Adrenal gland (tissue), 12 donors: ENCODE results near the gene CD207. TPM values are rescaled to one million over a fixed set of nuclear protein-coding genes. Genes with fewer than 3 reads are reported as not detected.

ENCODE experiments used
- DNase-seq, 7 donors: peaks; one replicate each; pipeline ENCODE4 v3.0.0-alpha.2; 2019 to 2020
- H3K27ac ChIP-seq, 5 donors: fragments of 200-600 bp; sonication (generic) in 4 of 5; 1 replicate in 3 of 5; 2 replicates in 2 of 5; pipeline versions ENCODE4 v1.5.1 to v1.8.0; 2016 to 2020; ENCODE audit warnings: mild to moderate bottlenecking in 1 of 5
- H3K27me3 ChIP-seq: fragments of 200-600 bp; 2 replicates; pipeline ENCODE4 v1.8.0; 2021
- H3K36me3 ChIP-seq, 2 donors: fragments of 200-600 bp; replicated peaks in 1 of 2; 1 replicate in 1 of 2; 2 replicates in 1 of 2; pipeline versions ENCODE4 v1.5.1 to v1.8.0; 2018 to 2022
- H3K4me1 ChIP-seq, 2 donors: fragments of 200-600 bp; replicated peaks in 1 of 2; 1 replicate in 1 of 2; 2 replicates in 1 of 2; pipeline versions ENCODE4 v1.5.1 to v1.8.0; 2018 to 2021
- H3K4me3 ChIP-seq, 4 donors: fragments of 200-600 bp; sonication (generic) in 3 of 4; one replicate each; pipeline ENCODE4 v1.5.1; 2016 to 2018
- H3K9me3 ChIP-seq, 3 donors: fragments of 200-600 bp; sonication (generic) in 1 of 3; replicated peaks in 1 of 3; 1 replicate in 2 of 3; 2 replicates in 1 of 3; pipeline versions ENCODE4 v1.5.1 to v1.8.0; 2016 to 2021
- CTCF ChIP-seq, 6 experiments: fragments of 450-650 bp in 4 of 6; fragments of 200-600 bp in 2 of 6; sonication (generic) in 1 of 6; IDR thresholded peaks; 1 replicate in 5 of 6; 2 replicates in 1 of 6; pipeline versions ENCODE4 v1.5.1 to v1.8.0; 2016 to 2021; ENCODE audit warnings: antibody characterized with exemption in 6 of 6, mild to moderate bottlenecking in 2 of 6, moderate library complexity in 1 of 6
- POLR2A ChIP-seq, 2 donors: fragments of 450-650 bp; IDR thresholded peaks; one replicate each; pipeline ENCODE4 v1.6.1; 2017; ENCODE audit warnings: antibody characterized with exemption in 2 of 2, mild to moderate bottlenecking in 2 of 2, moderate library complexity in 1 of 2
- WGBS, 4 donors: extraction: QIAGEN DNeasy Blood & Tissue Kit in 2 of 4; methylation state at CpG; one replicate each; pipeline versions ENCODE4 v1.1.5 to v1.1.7; 2013 to 2017; 5-methylcytosine and 5-hydroxymethylcytosine counted together
- intact Hi-C, 2 donors: fragments of 100-400 bp; cut with DNase I; formaldehyde crosslinking; loops; one replicate each; pipeline versions ENCODE4 v1.14.1 to v1.15.0; 2022 to 2023
- polyA plus RNA-seq, 3 donors: library from polyadenylated mRNA; stranded (reverse); fragments of 200-250 nt in 2 of 3; fragments of 350-450 nt in 1 of 3; fragmentation: Illumina TruSeq in 1 of 3; extraction: RNeasy Lipid Tissue Mini Kit (QIAGEN cat#74804) in 1 of 3; gene quantifications; one replicate each; pipeline ENCODE4 v1.2.3, GENCODE V29; 2013 to 2014
- total RNA-seq, 9 donors: library from RNA; depleted of rRNA in 4 of 9; stranded (reverse); fragments of >200 nt in 4 of 9; fragments of 120-200 nt in 1 of 9; fragmentation: NEBNext Ultra II Directional in 1 of 9; extraction: Animal tissue kit (Norgen Biotek cat#: 25700) in 1 of 9; gene quantifications; one replicate each; pipeline versions ENCODE4 v1.1.0 to v1.2.4, GENCODE V29; 2013 to 2023
- donor health status: healthy with polysubstance abuse.
- donor health status: Bipolar disorder and iron deficiency.
- donor health status: DM: yes; HTN: yes; CAD: no.
- donor health status: DM: no; HTN: no; CAD: no.
- donor health status: DM: no; HTN: no; CAD: no.
- donor health status: DM: yes; HTN: yes; CAD: no.

Gene CD207
- total and polyA plus RNA-seq, 12 donors = 0.07 to 0.10 TPM; not detected in 10

- H3K36me3 ChIP-seq = no peaks in the 10 kb centered on the region
- no peaks in the 10 kb centered on the region for H3K4me1 ChIP-seq
- no peak overlapping the region for H3K4me3 ChIP-seq
- intact Hi-C loops = no loop called here
- 72 to 93% (median 81%) methylated on average over 4 of the region's 4 CpGs for WGBS, 4 donors
- no peaks in the 10 kb centered on the region for H3K27me3 ChIP-seq
- no peaks in the 10 kb centered on the region for H3K9me3 ChIP-seq
- no peak overlapping the region for H3K27ac ChIP-seq
- no peak for TF ChIP-seq POLR2A (IDR thresholded peaks at IDR 0.05)
- TF ChIP-seq CTCF (IDR thresholded peaks at IDR 0.05) = no peak
- DNase-seq = no peak
Measured at GRCh38 chr2:70854411-70854810, 18.8 kb upstream of the CD207 start.

- H3K36me3 ChIP-seq = no peaks in the 10 kb centered on the region
- H3K4me1 ChIP-seq = no peaks in the 10 kb centered on the region
- DNase-seq = no peak
- no peak overlapping the region for H3K27ac ChIP-seq
- intact Hi-C loops = no loop called here
- 68 to 90% (median 82%) methylated on average over 1 of the region's 1 CpG for WGBS, 4 donors
- H3K4me3 ChIP-seq = no peak overlapping the region
- no peaks in the 10 kb centered on the region for H3K9me3 ChIP-seq
- TF ChIP-seq CTCF (IDR thresholded peaks at IDR 0.05) = no peak
- no peaks in the 10 kb centered on the region for H3K27me3 ChIP-seq
Measured at GRCh38 chr2:70852824-70853223, 17.2 kb upstream of the CD207 start.

- Histone ChIP-seq H3K4me1 (no peaks in the 10 kb centered on the region), H3K36me3 (no peaks in the 10 kb centered on the region), H3K27ac (no peak overlapping the region), H3K4me3 (no peak overlapping the region), H3K27me3 (no peaks in the 10 kb centered on the region), H3K9me3 (no peaks in the 10 kb centered on the region)
- 44 to 65% (median 56%) methylated on average over 4 of the region's 4 CpGs for WGBS, 4 donors
- intact Hi-C loops = no loop called here
- DNase-seq = no peak
- no peak for TF ChIP-seq CTCF (IDR thresholded peaks at IDR 0.05)
- no peak for TF ChIP-seq POLR2A (IDR thresholded peaks at IDR 0.05)
Measured at GRCh38 chr2:70851704-70852103, 16.1 kb upstream of the CD207 start.

GRCh38 chr2:70850925-70851324 is 15.3 kb upstream of the CD207 start:
- Histone ChIP-seq H3K36me3 (no peaks in the 10 kb centered on the region), H3K4me1 (no peaks in the 10 kb centered on the region), H3K27me3 (no peaks in the 10 kb centered on the region), H3K9me3 (no peaks in the 10 kb centered on the region), H3K27ac (no peak overlapping the region), H3K4me3 (no peak overlapping the region)
- WGBS, 4 donors = 50 to 69% (median 58%) methylated on average over 2 of the region's 2 CpGs
- no peak for DNase-seq
- no peak for TF ChIP-seq POLR2A (IDR thresholded peaks at IDR 0.05)
- TF ChIP-seq CTCF (IDR thresholded peaks at IDR 0.05) = no peak
- intact Hi-C loops = no loop called here
